H1 (cell line): ENCODE results near the gene NPBWR2. TPM values are rescaled to one million over a fixed set of nuclear protein-coding genes. Genes with fewer than 3 reads are reported as not detected.

ENCODE experiments used
- ATF3 ChIP-seq: IDR thresholded peaks from 2 replicates; pipeline ENCODE4 v1.6.1; 2011; ENCODE audit warnings: low read depth, mild to moderate bottlenecking, low read length; ENCODE audit not compliant: insufficient read depth
- CHD1 ChIP-seq: IDR thresholded peaks from 2 replicates; pipeline ENCODE4 v1.6.1; 2012; ENCODE audit warnings: low read depth, low read length, improper control_type of control experiment
- CTBP2 ChIP-seq: IDR thresholded peaks from 2 replicates; pipeline ENCODE4 v1.7.0; 2011; ENCODE audit warnings: borderline replicate concordance, mild to moderate bottlenecking, moderate library complexity, mixed read lengths, low read length; ENCODE audit not compliant: insufficient read depth, insufficient read length
- FOSL1 ChIP-seq: IDR thresholded peaks from 2 replicates; pipeline ENCODE4 v1.6.1; 2011; ENCODE audit warnings: mild to moderate bottlenecking, low read depth, low read length, moderate library complexity; ENCODE audit not compliant: insufficient read depth
- MAFK ChIP-seq: IDR thresholded peaks from 2 replicates; pipeline ENCODE4 v1.6.1; 2012; ENCODE audit warnings: low read depth, mild to moderate bottlenecking, improper control_type of control experiment, low read length
- POU5F1 ChIP-seq: IDR thresholded peaks from 2 replicates; pipeline ENCODE4 v1.6.1; 2011; ENCODE audit warnings: low read depth, mild to moderate bottlenecking, low read length, moderate library complexity
- SIRT6 ChIP-seq: IDR thresholded peaks from one replicate; pipeline ENCODE4 v1.7.1; 2012; ENCODE audit warnings: low read length, inconsistent platforms
- SP4 ChIP-seq: IDR thresholded peaks from 2 replicates; pipeline ENCODE4 v1.6.1; 2012; ENCODE audit warnings: low read length, inconsistent platforms
- SUZ12 ChIP-seq: fragments of 200-600 bp; sonication (generic); IDR thresholded peaks from 2 replicates; pipeline ENCODE4 v1.6.1; 2012; ENCODE audit warnings: mild to moderate bottlenecking, inconsistent platforms, low read length, moderate library complexity, mixed read lengths
- TAF1 ChIP-seq: IDR thresholded peaks from 2 replicates; pipeline ENCODE4 v1.6.1; 2011; ENCODE audit warnings: mild to moderate bottlenecking, low read depth, low read length
- polyA plus RNA-seq, 7 experiments: library from polyadenylated mRNA; depleted of rRNA in 3 of 7; stranded (reverse) in 5 of 7; unstranded in 2 of 7; fragments of >200 nt in 5 of 7; fragments of 200-250 nt in 2 of 7; gene quantifications; 1 replicate in 5 of 7; 2 replicates in 1 of 7; 4 replicates in 1 of 7; pipeline versions ENCODE4 v1.2.1 to v1.2.3, GENCODE V29; 2011 to 2013; ENCODE audit warnings: missing spikeins in 2 of 7, mixed read lengths in 2 of 7
- total RNA-seq: library from RNA; stranded (reverse); fragmentation: NEBNext Ultra II Directional; extraction: Animal tissue kit (Norgen Biotek cat#: 25700); gene quantifications from 2 replicates; pipeline ENCODE4 v1.2.1, GENCODE V29; 2021

The NPBWR2 gene
- total and polyA plus RNA-seq, 2 of the 8 experiments (the other 6 are each of a cell fraction or from before 2014, with no cell fraction given) = not detected

DNA sequence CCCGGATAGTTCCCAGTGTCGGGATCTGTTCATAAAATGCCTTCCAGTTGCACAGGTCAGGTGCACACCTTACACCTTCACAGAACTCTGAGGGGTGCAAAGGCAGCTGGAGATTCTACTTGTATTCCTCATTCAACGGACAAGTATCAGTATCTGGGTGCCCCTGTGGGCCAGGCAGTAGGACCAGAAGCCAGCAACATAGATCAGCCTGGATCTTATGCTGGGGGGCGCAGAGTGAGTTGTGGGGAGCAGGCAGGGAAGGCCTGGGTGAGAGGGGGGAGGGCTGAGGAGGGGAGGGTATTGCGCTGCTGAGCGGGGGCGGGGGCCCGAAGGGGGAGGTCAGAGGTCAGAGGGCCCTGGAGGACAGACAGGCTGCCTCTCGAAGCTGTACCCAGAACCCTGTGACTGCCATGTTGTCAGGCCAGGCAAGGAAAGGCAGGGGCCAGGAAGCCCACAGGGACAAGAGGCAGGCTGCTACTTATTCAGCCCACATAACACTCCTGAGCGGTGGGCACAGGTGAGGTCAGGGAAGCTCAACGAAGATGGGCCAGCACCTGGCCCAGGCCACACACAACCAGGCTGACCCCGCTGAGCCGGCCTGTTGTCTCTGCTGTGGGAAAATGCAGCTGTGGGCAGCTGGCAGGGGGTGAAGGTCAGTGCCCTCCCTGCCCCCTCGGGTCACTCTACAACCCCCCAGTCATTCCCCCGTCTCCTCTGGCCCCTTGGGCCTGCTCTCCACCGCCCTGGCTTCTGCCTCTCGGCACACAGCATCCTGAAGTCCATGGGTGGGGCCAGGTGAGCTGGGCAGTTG is 26.3 kb downstream of the NPBWR2 start (continued):
- TF ChIP-seq POU5F1 (no peak), TAF1 (no peak), CHD1 (no peak), SP4 (no peak), CTBP2 (no peak), ATF3 (no peak), MAFK (no peak), FOSL1 (no peak), SUZ12 (no peak), SIRT6 (no peak)
